Calu3 (cell line): ENCODE measurements around the gene NR2F6. TPM values are rescaled to one million over a fixed set of nuclear protein-coding genes. Genes with fewer than 3 reads are reported as not detected.

ENCODE experiments used
- BruUV-seq: library from RNA; stranded (reverse); fragments of 400-500 nt; replicated peaks from 2 replicates; lab custom pipeline; 2021; lab: Mats Ljungman, UMichigan
- CTCF ChIA-PET: fragments of 300-600 bp; sonication (Branson Sonifier 250); formaldehyde crosslinking; loops from one replicate; lab custom pipeline; 2022; ENCODE audit warnings: antibody characterized with exemption; lab: Charles Lee
- DNase-seq: peaks from one replicate; pipeline ENCODE4 v3.0.0; 2022
- H3K27ac Mint-ChIP-seq: one replicate; pipeline ENCODE4 v1.8.0; 2022; ENCODE audit warnings: mixed read lengths; ENCODE audit not compliant: unreplicated experiment
- H3K27me3 Mint-ChIP-seq: one replicate; pipeline ENCODE4 v1.8.0; 2022; ENCODE audit warnings: mixed read lengths; ENCODE audit not compliant: unreplicated experiment
- H3K36me3 Mint-ChIP-seq: one replicate; pipeline ENCODE4 v1.8.0; 2022; ENCODE audit warnings: mild to moderate bottlenecking, moderate library complexity, mixed read lengths; ENCODE audit not compliant: insufficient read depth, unreplicated experiment
- H3K4me1 Mint-ChIP-seq: one replicate; pipeline ENCODE4 v1.8.0; 2022; ENCODE audit warnings: mild to moderate bottlenecking, low read depth, mixed read lengths; ENCODE audit not compliant: unreplicated experiment
- H3K4me3 Mint-ChIP-seq: one replicate; pipeline ENCODE4 v1.8.0; 2022; ENCODE audit warnings: mild to moderate bottlenecking, low read depth, moderate library complexity, mixed read lengths; ENCODE audit not compliant: unreplicated experiment
- H3K9me3 Mint-ChIP-seq: one replicate; pipeline ENCODE4 v1.8.0; 2022; ENCODE audit warnings: low read depth, mixed read lengths; ENCODE audit not compliant: unreplicated experiment
- CTCF ChIP-seq: fragments of 200-600 bp; IDR thresholded peaks from one replicate; pipeline ENCODE4 v1.8.0; 2022; ENCODE audit warnings: antibody characterized with exemption; ENCODE audit not compliant: unreplicated experiment
- intact Hi-C: fragments of 100-400 bp; cut with micrococcal nuclease; formaldehyde crosslinking; loops from one replicate; pipeline ENCODE4 v1.10.0; 2022; ENCODE audit not compliant: unreplicated experiment
- total RNA-seq: library from RNA; stranded (reverse); gene quantifications from 2 replicates; pipeline ENCODE4 v1.2.3, GENCODE V29; 2022

The NR2F6 gene
- total RNA-seq, 1 experiment from 2014 or later, result 34.6 TPM

DNA sequence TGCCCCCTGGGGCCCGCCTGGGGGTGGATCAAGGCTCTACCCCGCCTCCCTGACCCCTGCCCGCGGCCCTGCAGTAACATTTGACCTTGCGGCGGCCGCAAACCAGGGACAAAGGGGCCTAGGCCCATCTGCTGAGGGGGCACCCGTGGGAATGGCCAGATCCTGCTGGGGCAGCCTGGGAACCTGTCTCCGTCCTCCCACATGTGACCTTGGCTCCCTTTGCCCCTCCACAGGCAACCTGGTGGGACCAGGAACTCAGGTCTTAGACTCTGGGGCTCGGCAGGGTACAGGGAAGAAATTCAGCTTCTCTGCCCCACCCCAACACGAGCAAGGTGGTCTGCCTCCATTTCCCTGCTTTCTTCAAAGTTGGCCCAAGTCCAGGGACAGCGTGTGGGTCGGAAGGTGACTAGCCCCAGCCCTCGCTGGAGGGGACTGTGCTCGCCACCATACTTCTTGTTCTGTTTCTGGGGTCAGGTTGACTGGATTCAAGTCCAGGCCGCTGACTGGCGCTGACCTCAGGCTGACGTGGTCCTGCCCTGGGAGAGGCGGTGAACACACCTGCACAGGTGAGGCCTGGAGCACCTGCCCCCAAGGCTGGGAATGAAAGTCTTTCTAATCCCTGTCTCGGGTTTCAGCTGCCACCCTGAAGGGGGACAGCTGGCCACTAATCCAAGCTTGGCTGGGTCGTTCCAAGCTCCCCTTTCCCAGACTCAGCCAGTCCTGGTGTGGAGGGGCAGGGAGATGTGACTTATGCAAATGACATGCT, 2.5 kb upstream of the NR2F6 start:
- DNase-seq, result peak; percentile 24
- H3K4me3 Mint-ChIP-seq, result no peak overlapping the region
- peaks cover 38% of the 10 kb centered on the region for H3K4me1 Mint-ChIP-seq
- intact Hi-C loops, result no loop called here
- BruUV-seq, result no TSS peak
- CTCF ChIA-PET, result interaction anchor here (0.6 to 1.0 kb wide), 2 partner anchors 12 to 206 kb away, joined by 3 to 4 read pairs; no protein-coding TSS in a partner anchor
- no peak for TF ChIP-seq CTCF
- peaks cover 32% of the 10 kb centered on the region for H3K36me3 Mint-ChIP-seq
- no peaks in the 10 kb centered on the region for H3K27me3 Mint-ChIP-seq
- H3K9me3 Mint-ChIP-seq, result no peaks in the 10 kb centered on the region
- H3K27ac Mint-ChIP-seq, result no peak overlapping the region

DNA sequence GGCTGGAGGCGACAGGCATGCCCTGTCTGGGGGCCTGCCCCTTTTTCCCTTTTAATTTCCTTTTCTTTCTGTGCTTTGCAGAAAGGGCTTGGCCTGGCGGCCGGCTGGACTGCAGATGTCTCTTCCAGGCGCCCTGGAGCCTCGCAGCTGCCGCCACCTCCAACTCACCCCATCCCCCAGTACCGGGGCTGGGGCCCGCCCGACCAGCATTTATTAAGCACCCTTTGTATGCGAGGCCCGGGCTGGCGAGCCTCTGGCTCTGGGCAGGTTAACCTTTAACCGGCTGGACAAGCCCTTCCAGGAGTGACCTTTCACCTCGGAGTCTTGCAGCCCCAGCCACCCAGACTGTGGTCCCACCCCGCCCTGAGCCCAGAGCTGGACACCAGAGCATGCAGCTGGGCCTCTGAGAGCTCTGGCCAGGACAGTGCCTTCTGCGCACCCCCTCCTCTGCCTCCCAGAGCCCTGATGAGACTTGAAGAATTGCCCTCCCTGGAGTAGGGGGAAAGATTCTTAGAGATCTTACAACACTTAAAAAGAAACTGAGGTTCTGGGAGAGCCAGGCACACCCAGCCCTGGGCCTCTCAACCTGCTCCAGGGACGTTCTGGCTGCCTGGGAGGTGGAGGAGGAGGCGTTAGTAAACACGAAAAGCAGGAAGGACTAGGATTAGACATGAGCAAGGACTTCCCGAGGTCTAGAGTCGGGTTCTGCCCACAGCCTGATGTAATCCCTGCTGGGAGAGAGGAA, 1.1 kb upstream of the NR2F6 start:
- H3K9me3 Mint-ChIP-seq, result no peaks in the 10 kb centered on the region
- peaks cover 38% of the 10 kb centered on the region for H3K36me3 Mint-ChIP-seq
- intact Hi-C loops, result no loop called here
- peaks cover 44% of the 10 kb centered on the region for H3K4me1 Mint-ChIP-seq
- CTCF ChIA-PET, result no interaction called here
- H3K4me3 Mint-ChIP-seq, result peak overlapping the region; percentile 74
- TF ChIP-seq CTCF, result no peak
- DNase-seq, result no peak
- BruUV-seq, result no TSS peak
- peak overlapping the region; percentile 67 for H3K27ac Mint-ChIP-seq
- H3K27me3 Mint-ChIP-seq, result no peaks in the 10 kb centered on the region

GRCh38 chr19:17244618-17245534, 843 bp downstream of the NR2F6 start:
- CTCF ChIA-PET, result no interaction called here
- Mint-ChIP-seq H3K9me3 (no peaks in the 10 kb centered on the region), H3K27me3 (no peaks in the 10 kb centered on the region), H3K4me1 (peaks cover 51% of the 10 kb centered on the region), H3K27ac (peak overlapping the region; percentile 56), H3K36me3 (peaks cover 38% of the 10 kb centered on the region), H3K4me3 (peak overlapping the region; percentile 84)
- TF ChIP-seq CTCF, result no peak
- intact Hi-C loops, result no loop called here
- DNase-seq, result peak; percentile 32
- BruUV-seq, result no TSS peak
